B cell (primary cell): ENCODE results near the gene CLEC6A. TPM values are rescaled to one million over a fixed set of nuclear protein-coding genes. Genes with fewer than 3 reads are reported as not detected.

Experiments used
- ATAC-seq: fragments of 200-7000 bp; cut with Tn5 transposase; one replicate; pipeline ENCODE4 v1.10.0; 2021; ENCODE audit warnings: low read depth, mild to moderate bottlenecking, moderate number of reproducible peaks, moderate library complexity
- CTCF ChIA-PET: fragments of 350-600 bp; sonication (Branson Sonifier 250); formaldehyde crosslinking; loops from one replicate; lab custom pipeline; 2021; ENCODE audit warnings: antibody characterized with exemption, inconsistent platforms; lab: Charles Lee
- POLR2A ChIA-PET: fragments of 350-600 bp; sonication (Branson Sonifier 250); formaldehyde crosslinking; loops from one replicate; lab custom pipeline; 2021; ENCODE audit warnings: antibody characterized with exemption; lab: Charles Lee
- DNase-seq: peaks from one replicate; pipeline ENCODE4 v3.0.0; 2013
- H2AFZ ChIP-seq: 2 replicates; pipeline ENCODE4 v1.6.1; 2012; ENCODE audit warnings: mild to moderate bottlenecking, low read depth, low read length; ENCODE audit not compliant: insufficient read depth, poor library complexity, severe bottlenecking
- H3K27ac ChIP-seq, 2 donors: 1 replicate in 1 of 2; 2 replicates in 1 of 2; pipeline ENCODE4 v1.5.1; 2012 to 2013; ENCODE audit warnings: low read length in 2 of 2, mild to moderate bottlenecking in 2 of 2, moderate library complexity in 1 of 2
- H3K27me3 ChIP-seq, 4 experiments: fragments of 200-600 bp in 1 of 4; sonication (generic) in 1 of 4; replicated peaks in 1 of 4; 1 replicate in 2 of 4; 2 replicates in 2 of 4; pipeline versions ENCODE4 v1.6.1 to v1.7.0; 2013 to 2016; ENCODE audit warnings: low read length in 3 of 4, mild to moderate bottlenecking in 2 of 4, mixed read lengths in 1 of 4, moderate library complexity in 1 of 4; ENCODE audit not compliant: insufficient read depth in 4 of 4, control insufficient read depth in 3 of 4; ENCODE audit errors: control extremely low read depth in 1 of 4
- H3K36me3 ChIP-seq, 2 experiments: replicated peaks in 1 of 2; 1 replicate in 1 of 2; 2 replicates in 1 of 2; pipeline versions ENCODE4 v1.6.1 to v1.7.1; 2013; ENCODE audit warnings: low read length in 1 of 2; ENCODE audit not compliant: insufficient read depth in 2 of 2, control insufficient read depth in 1 of 2; ENCODE audit errors: control extremely low read depth in 1 of 2, extremely low read depth in 1 of 2
- H3K4me1 ChIP-seq, 2 donors: fragments of 200-600 bp in 1 of 2; sonication (generic) in 1 of 2; 1 replicate in 1 of 2; 2 replicates in 1 of 2; pipeline versions ENCODE4 v1.5.1 to v1.6.1; 2013 to 2017; ENCODE audit warnings: low read length in 2 of 2; ENCODE audit not compliant: control insufficient read depth in 2 of 2, insufficient read depth in 2 of 2
- H3K4me2 ChIP-seq: replicated peaks from 2 replicates; pipeline ENCODE3; 2012; ENCODE audit warnings: mild to moderate bottlenecking, low read depth, low read length; ENCODE audit not compliant: poor library complexity, severe bottlenecking
- H3K4me3 ChIP-seq, 5 experiments: fragments of 200-600 bp in 1 of 5; sonication (generic) in 1 of 5; 1 replicate in 3 of 5; 2 replicates in 2 of 5; pipeline versions ENCODE4 v1.5.1 to v1.7.0; 2011 to 2016; ENCODE audit warnings: low read length in 4 of 5, mild to moderate bottlenecking in 4 of 5, low read depth in 2 of 5, control low read depth in 1 of 5, moderate library complexity in 1 of 5; ENCODE audit not compliant: insufficient read depth in 1 of 5; ENCODE audit errors: control extremely low read depth in 1 of 5, extremely low read depth in 1 of 5
- H3K79me2 ChIP-seq: fragments of 200-600 bp; sonication (generic); one replicate; pipeline ENCODE4 v1.6.0; 2016; ENCODE audit warnings: low read length; ENCODE audit not compliant: control insufficient read depth, insufficient read depth
- H3K9ac ChIP-seq: fragments of 200-600 bp; sonication (generic); 2 replicates; pipeline ENCODE4 v1.6.1; 2017; ENCODE audit warnings: mild to moderate bottlenecking, low read length, moderate library complexity
- H3K9me3 ChIP-seq, 3 donors: one replicate each; pipeline versions ENCODE4 v1.6.1 to v1.7.1; 2013; ENCODE audit warnings: low read length in 2 of 3; ENCODE audit not compliant: control insufficient read depth in 2 of 3, insufficient read depth in 1 of 3; ENCODE audit errors: control extremely low read depth in 1 of 3
- H4K20me1 ChIP-seq: 2 replicates; pipeline ENCODE4 v1.6.0; 2012; ENCODE audit warnings: mild to moderate bottlenecking, low read length; ENCODE audit not compliant: insufficient read depth, control insufficient read depth, poor library complexity, severe bottlenecking
- H3K27ac Mint-ChIP-seq: one replicate; pipeline ENCODE4 v1.8.0; 2021; ENCODE audit warnings: mixed read lengths
- H3K27me3 Mint-ChIP-seq: one replicate; pipeline ENCODE4 v1.8.0; 2021; ENCODE audit warnings: mixed read lengths
- H3K4me1 Mint-ChIP-seq: one replicate; pipeline ENCODE4 v1.8.0; 2021; ENCODE audit warnings: mixed read lengths
- H3K4me3 Mint-ChIP-seq: one replicate; pipeline ENCODE4 v1.8.0; 2021; ENCODE audit warnings: mixed read lengths
- H3K9me3 Mint-ChIP-seq: one replicate; pipeline ENCODE4 v1.8.0; 2022; ENCODE audit warnings: mixed read lengths; ENCODE audit not compliant: insufficient read depth
- EZH2 ChIP-seq: IDR thresholded peaks from 2 replicates; pipeline ENCODE4 v1.6.1; 2012; ENCODE audit warnings: borderline replicate concordance, low read depth, mild to moderate bottlenecking, moderate library complexity, low read length; ENCODE audit not compliant: insufficient read depth, poor library complexity, severe bottlenecking
- WGBS: methylation state at CpG from one replicate; pipeline ENCODE4 v1.1.5; 2013; ENCODE audit warnings: missing lambda C conversion rate; ENCODE audit not compliant: insufficient coverage; 5-methylcytosine and 5-hydroxymethylcytosine counted together
- intact Hi-C: fragments of 100-400 bp; cut with micrococcal nuclease; formaldehyde crosslinking; loops from one replicate; pipeline ENCODE4 v1.10.0; 2022
- polyA plus RNA-seq: library from polyadenylated mRNA; depleted of rRNA; stranded (reverse); fragments of >200 nt; gene quantifications from 2 replicates; pipeline ENCODE4 v1.2.3, GENCODE V29; 2012
- total RNA-seq, 2 donors: library from RNA; stranded (reverse); fragments of 120-200 nt in 1 of 2; gene quantifications; 1 replicate in 1 of 2; 2 replicates in 1 of 2; pipeline versions ENCODE4 v1.2.3 to v1.2.4, GENCODE V29; 2013 to 2022
- TF ChIP-seq, protein P1 (sequence below): fragments of 200-600 bp; IDR thresholded peaks from one replicate; pipeline ENCODE4 v1.8.0; 2022; ENCODE audit warnings: antibody characterized with exemption, mild to moderate bottlenecking

The CLEC6A gene
- total and polyA plus RNA-seq, 2 donors (not counting 1 experiment from before 2014, with no cell fraction given): 0.07 TPM; not detected in 1

GRCh38 chr12:8453021-8453513 is 2.7 kb upstream of the CLEC6A start:
- ATAC-seq: no peak
- no peaks in the 10 kb centered on the region for H3K79me2 ChIP-seq
- no peak for DNase-seq
- H3K27ac ChIP-seq: no peak overlapping the region
- no peak overlapping the region for H3K9ac ChIP-seq
- peaks cover 0 to 4% (median 1%) of the 10 kb centered on the region in 4 experiments for H3K27me3 ChIP-seq
- no peak overlapping the region for H2AFZ ChIP-seq
- ChIA-PET POLR2A (no interaction called here), CTCF (no interaction called here)
- WGBS: no CpG with 5 or more reads among the region's 4 CpGs
- H3K4me1 ChIP-seq: no peaks in the 10 kb centered on the region
- no peaks in the 10 kb centered on the region for H3K9me3 ChIP-seq
- no peaks in the 10 kb centered on the region for H3K36me3 ChIP-seq
- Mint-ChIP-seq H3K27ac (no peak overlapping the region), H3K4me1 (no peaks in the 10 kb centered on the region), H3K27me3 (peaks cover 27% of the 10 kb centered on the region), H3K9me3 (no peaks in the 10 kb centered on the region), H3K4me3 (no peak overlapping the region)
- TF ChIP-seq EZH2: no peak
- TF ChIP-seq, protein P1, sequence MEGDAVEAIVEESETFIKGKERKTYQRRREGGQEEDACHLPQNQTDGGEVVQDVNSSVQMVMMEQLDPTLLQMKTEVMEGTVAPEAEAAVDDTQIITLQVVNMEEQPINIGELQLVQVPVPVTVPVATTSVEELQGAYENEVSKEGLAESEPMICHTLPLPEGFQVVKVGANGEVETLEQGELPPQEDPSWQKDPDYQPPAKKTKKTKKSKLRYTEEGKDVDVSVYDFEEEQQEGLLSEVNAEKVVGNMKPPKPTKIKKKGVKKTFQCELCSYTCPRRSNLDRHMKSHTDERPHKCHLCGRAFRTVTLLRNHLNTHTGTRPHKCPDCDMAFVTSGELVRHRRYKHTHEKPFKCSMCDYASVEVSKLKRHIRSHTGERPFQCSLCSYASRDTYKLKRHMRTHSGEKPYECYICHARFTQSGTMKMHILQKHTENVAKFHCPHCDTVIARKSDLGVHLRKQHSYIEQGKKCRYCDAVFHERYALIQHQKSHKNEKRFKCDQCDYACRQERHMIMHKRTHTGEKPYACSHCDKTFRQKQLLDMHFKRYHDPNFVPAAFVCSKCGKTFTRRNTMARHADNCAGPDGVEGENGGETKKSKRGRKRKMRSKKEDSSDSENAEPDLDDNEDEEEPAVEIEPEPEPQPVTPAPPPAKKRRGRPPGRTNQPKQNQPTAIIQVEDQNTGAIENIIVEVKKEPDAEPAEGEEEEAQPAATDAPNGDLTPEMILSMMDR: no peak
- no peak overlapping the region for H3K4me2 ChIP-seq
- intact Hi-C loops: no loop called here
- H3K4me3 ChIP-seq: no peak overlapping the region
- no peaks in the 10 kb centered on the region for H4K20me1 ChIP-seq

DNA sequence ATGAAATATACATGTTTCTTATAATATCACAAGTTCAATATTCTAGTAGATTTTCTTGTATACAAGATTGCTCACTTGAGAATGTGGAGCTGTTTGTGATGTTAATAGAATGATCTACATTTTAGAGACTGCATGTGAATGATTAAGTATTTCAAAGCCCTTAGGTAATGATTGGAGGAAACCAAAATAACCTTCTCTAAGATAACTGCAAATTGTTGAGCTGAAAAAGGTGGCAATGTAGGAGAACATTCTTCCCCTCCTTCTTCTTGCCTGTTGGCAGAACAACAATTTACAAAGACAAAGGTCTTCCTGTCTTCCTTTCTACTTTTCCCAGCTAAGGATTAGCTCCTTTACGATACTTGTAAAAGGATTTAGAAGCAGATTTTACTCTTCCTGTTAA is 2.0 kb upstream of the CLEC6A start:
- Histone ChIP-seq H3K27ac (no peak overlapping the region), H4K20me1 (no peaks in the 10 kb centered on the region), H2AFZ (no peak overlapping the region), H3K9ac (no peak overlapping the region), H3K9me3 (no peaks in the 10 kb centered on the region), H3K4me3 (no peak overlapping the region), H3K4me2 (no peak overlapping the region), H3K79me2 (no peaks in the 10 kb centered on the region), H3K4me1 (no peaks in the 10 kb centered on the region), H3K36me3 (no peaks in the 10 kb centered on the region), H3K27me3 (peaks cover 0 to 8% (median 1%) of the 10 kb centered on the region in 4 experiments)
- Mint-ChIP-seq H3K27me3 (peaks cover 33% of the 10 kb centered on the region), H3K4me3 (no peak overlapping the region), H3K9me3 (no peaks in the 10 kb centered on the region), H3K27ac (no peak overlapping the region), H3K4me1 (no peaks in the 10 kb centered on the region)
- no peak for TF ChIP-seq EZH2
- TF ChIP-seq, protein P1: no peak
- no CpG with 5 or more reads among the region's 1 CpG for WGBS
- DNase-seq: no peak
- intact Hi-C loops: no loop called here
- ATAC-seq: no peak
- ChIA-PET POLR2A (no interaction called here), CTCF (no interaction called here)
